Adrenal gland (tissue), 12 donors: ENCODE results near the gene SYNGAP1. TPM values are rescaled to one million over a fixed set of nuclear protein-coding genes. Genes with fewer than 3 reads are reported as not detected.
"Not testable (repeated sequence)": the region's sequence is repeated elsewhere in the genome, so short reads cannot be mapped to it uniquely, and the experiment has no call there.

Experiments
- DNase-seq, 7 donors: peaks; one replicate each; pipeline ENCODE4 v3.0.0-alpha.2; 2019 to 2020
- H3K27ac ChIP-seq, 5 donors: fragments of 200-600 bp; sonication (generic) in 4 of 5; 1 replicate in 3 of 5; 2 replicates in 2 of 5; pipeline versions ENCODE4 v1.5.1 to v1.8.0; 2016 to 2020; ENCODE audit warnings: mild to moderate bottlenecking in 1 of 5
- H3K27me3 ChIP-seq: fragments of 200-600 bp; 2 replicates; pipeline ENCODE4 v1.8.0; 2021
- H3K36me3 ChIP-seq, 2 donors: fragments of 200-600 bp; replicated peaks in 1 of 2; 1 replicate in 1 of 2; 2 replicates in 1 of 2; pipeline versions ENCODE4 v1.5.1 to v1.8.0; 2018 to 2022
- H3K4me1 ChIP-seq, 2 donors: fragments of 200-600 bp; replicated peaks in 1 of 2; 1 replicate in 1 of 2; 2 replicates in 1 of 2; pipeline versions ENCODE4 v1.5.1 to v1.8.0; 2018 to 2021
- H3K4me3 ChIP-seq, 4 donors: fragments of 200-600 bp; sonication (generic) in 3 of 4; one replicate each; pipeline ENCODE4 v1.5.1; 2016 to 2018
- H3K9me3 ChIP-seq, 3 donors: fragments of 200-600 bp; sonication (generic) in 1 of 3; replicated peaks in 1 of 3; 1 replicate in 2 of 3; 2 replicates in 1 of 3; pipeline versions ENCODE4 v1.5.1 to v1.8.0; 2016 to 2021
- POLR2A ChIP-seq, 2 donors: fragments of 450-650 bp; IDR thresholded peaks; one replicate each; pipeline ENCODE4 v1.6.1; 2017; ENCODE audit warnings: antibody characterized with exemption in 2 of 2, mild to moderate bottlenecking in 2 of 2, moderate library complexity in 1 of 2
- WGBS, 4 donors: extraction: QIAGEN DNeasy Blood & Tissue Kit in 2 of 4; methylation state at CpG; one replicate each; pipeline versions ENCODE4 v1.1.5 to v1.1.7; 2013 to 2017; 5-methylcytosine and 5-hydroxymethylcytosine counted together
- intact Hi-C, 2 donors: fragments of 100-400 bp; cut with DNase I; formaldehyde crosslinking; loops; one replicate each; pipeline versions ENCODE4 v1.14.1 to v1.15.0; 2022 to 2023
- polyA plus RNA-seq, 3 donors: library from polyadenylated mRNA; stranded (reverse); fragments of 200-250 nt in 2 of 3; fragments of 350-450 nt in 1 of 3; fragmentation: Illumina TruSeq in 1 of 3; extraction: RNeasy Lipid Tissue Mini Kit (QIAGEN cat#74804) in 1 of 3; gene quantifications; one replicate each; pipeline ENCODE4 v1.2.3, GENCODE V29; 2013 to 2014
- total RNA-seq, 9 donors: library from RNA; depleted of rRNA in 4 of 9; stranded (reverse); fragments of >200 nt in 4 of 9; fragments of 120-200 nt in 1 of 9; fragmentation: NEBNext Ultra II Directional in 1 of 9; extraction: Animal tissue kit (Norgen Biotek cat#: 25700) in 1 of 9; gene quantifications; one replicate each; pipeline versions ENCODE4 v1.1.0 to v1.2.4, GENCODE V29; 2013 to 2023
- TF ChIP-seq, protein P1 (sequence below), 6 experiments: fragments of 450-650 bp in 4 of 6; fragments of 200-600 bp in 2 of 6; sonication (generic) in 1 of 6; IDR thresholded peaks; 1 replicate in 5 of 6; 2 replicates in 1 of 6; pipeline versions ENCODE4 v1.5.1 to v1.8.0; 2016 to 2021; ENCODE audit warnings: antibody characterized with exemption in 6 of 6, mild to moderate bottlenecking in 2 of 6, moderate library complexity in 1 of 6
- donor health status: healthy with polysubstance abuse.
- donor health status: Bipolar disorder and iron deficiency.
- donor health status: DM: yes; HTN: yes; CAD: no.
- donor health status: DM: no; HTN: no; CAD: no.
- donor health status: DM: no; HTN: no; CAD: no.
- donor health status: DM: yes; HTN: yes; CAD: no.

The SYNGAP1 gene
- total and polyA plus RNA-seq, 12 donors: 2.6 to 73.5 (median 8.7) TPM

DNA sequence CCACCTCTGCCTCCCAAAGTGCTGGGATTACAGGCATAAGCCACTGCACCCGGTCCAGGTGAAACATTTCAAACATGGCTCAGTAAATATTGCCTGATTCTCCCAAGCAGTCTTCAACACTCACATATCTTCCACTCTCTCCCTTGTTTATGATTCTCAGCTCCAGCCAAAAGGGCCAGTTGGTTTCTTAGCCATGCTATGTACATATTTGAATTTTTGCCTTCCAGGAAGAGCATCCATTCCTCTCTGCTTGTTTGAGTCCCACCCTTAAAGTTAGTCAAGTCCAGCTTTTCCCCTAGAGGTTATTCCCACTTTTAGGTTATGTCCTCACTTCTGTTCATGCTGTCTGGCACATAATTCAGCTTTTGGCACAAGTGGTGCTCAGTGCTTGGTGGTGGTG lies 22.3 kb upstream of the SYNGAP1 start:
- no peak overlapping the region for H3K4me3 ChIP-seq
- WGBS, 4 donors: 88 to 100% (median 93%) methylated on average over 1 of the region's 1 CpG
- TF ChIP-seq, protein P1, sequence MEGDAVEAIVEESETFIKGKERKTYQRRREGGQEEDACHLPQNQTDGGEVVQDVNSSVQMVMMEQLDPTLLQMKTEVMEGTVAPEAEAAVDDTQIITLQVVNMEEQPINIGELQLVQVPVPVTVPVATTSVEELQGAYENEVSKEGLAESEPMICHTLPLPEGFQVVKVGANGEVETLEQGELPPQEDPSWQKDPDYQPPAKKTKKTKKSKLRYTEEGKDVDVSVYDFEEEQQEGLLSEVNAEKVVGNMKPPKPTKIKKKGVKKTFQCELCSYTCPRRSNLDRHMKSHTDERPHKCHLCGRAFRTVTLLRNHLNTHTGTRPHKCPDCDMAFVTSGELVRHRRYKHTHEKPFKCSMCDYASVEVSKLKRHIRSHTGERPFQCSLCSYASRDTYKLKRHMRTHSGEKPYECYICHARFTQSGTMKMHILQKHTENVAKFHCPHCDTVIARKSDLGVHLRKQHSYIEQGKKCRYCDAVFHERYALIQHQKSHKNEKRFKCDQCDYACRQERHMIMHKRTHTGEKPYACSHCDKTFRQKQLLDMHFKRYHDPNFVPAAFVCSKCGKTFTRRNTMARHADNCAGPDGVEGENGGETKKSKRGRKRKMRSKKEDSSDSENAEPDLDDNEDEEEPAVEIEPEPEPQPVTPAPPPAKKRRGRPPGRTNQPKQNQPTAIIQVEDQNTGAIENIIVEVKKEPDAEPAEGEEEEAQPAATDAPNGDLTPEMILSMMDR (IDR thresholded peaks at IDR 0.05): no peak
- no peak for TF ChIP-seq POLR2A (IDR thresholded peaks at IDR 0.05)
- H3K27me3 ChIP-seq: no peaks in the 10 kb centered on the region
- no peaks in the 10 kb centered on the region for H3K36me3 ChIP-seq
- intact Hi-C loops: no loop called here
- no peaks in the 10 kb centered on the region for H3K9me3 ChIP-seq
- H3K4me1 ChIP-seq: no peaks in the 10 kb centered on the region
- H3K27ac ChIP-seq: no peak overlapping the region
- no peak for DNase-seq

DNA sequence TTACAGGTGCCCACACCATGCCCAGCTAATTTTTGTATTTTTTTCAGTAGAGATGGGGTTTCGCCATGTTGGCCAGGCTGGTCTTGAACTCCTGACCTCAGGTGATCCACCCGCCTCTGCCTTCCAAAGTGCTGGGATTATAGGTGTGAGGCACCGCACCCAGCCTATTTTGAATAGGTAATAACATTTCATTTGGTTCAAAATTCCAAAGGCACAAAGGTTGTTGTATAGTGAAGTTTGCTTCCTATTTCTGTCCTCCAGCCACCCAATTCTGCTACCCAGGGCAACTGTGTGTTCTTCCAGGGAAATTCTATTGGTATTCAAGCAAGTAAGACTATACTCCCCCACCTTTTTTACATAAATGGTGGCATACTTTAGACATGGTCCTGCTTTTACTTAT lies 21.3 kb upstream of the SYNGAP1 start:
- H3K27ac ChIP-seq, H3K27me3 ChIP-seq, H3K4me1 ChIP-seq, H3K4me3 ChIP-seq, intact Hi-C loops, H3K9me3 ChIP-seq, H3K36me3 ChIP-seq, DNase-seq: not testable (repeated sequence)
- 86 to 98% (median 95%) methylated on average over 3 of the region's 3 CpGs for WGBS, 4 donors

DNA sequence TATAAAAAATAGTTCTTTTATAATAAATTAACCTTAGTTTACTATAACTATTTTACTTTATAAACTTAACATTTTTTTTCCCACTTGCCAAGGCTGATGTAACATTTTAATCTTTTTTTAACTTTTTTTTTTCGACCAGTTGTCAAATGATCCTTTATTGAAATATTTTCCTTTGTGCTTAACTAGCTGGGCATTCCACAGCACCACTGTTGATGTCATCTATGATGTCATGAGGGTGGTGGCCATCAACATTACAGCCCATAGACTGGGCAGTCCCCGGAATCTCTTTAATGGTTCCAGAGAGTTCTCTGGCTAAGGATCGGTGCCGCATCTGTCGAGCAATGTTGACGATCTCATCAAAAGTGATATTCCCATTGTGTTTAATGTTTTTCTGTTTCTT lies 20.0 kb upstream of the SYNGAP1 start:
- 94 to 98% (median 96%) methylated on average over 6 of the region's 6 CpGs for WGBS, 4 donors

GRCh38 chr6:33404884-33405283 lies 15.0 kb upstream of the SYNGAP1 start:
- Histone ChIP-seq H3K36me3 (no peaks in the 10 kb centered on the region), H3K27ac (no peak overlapping the region), H3K27me3 (no peaks in the 10 kb centered on the region), H3K9me3 (no peaks in the 10 kb centered on the region), H3K4me3 (no peak overlapping the region), H3K4me1 (no peaks in the 10 kb centered on the region)
- no peak for DNase-seq
- TF ChIP-seq, protein P1 (IDR thresholded peaks at IDR 0.05): no peak
- no peak for TF ChIP-seq POLR2A (IDR thresholded peaks at IDR 0.05)
- intact Hi-C loops: no loop called here
- 91 to 95% (median 94%) methylated on average over 9 to 17 of the region's 17 CpGs for WGBS, 4 donors

More for the DNA sequence above, 20.0 kb upstream of the SYNGAP1 start:
- DNase-seq, H3K27ac ChIP-seq, H3K4me1 ChIP-seq, H3K4me3 ChIP-seq, H3K36me3 ChIP-seq, intact Hi-C loops, H3K27me3 ChIP-seq, H3K9me3 ChIP-seq: not testable (repeated sequence)

DNA sequence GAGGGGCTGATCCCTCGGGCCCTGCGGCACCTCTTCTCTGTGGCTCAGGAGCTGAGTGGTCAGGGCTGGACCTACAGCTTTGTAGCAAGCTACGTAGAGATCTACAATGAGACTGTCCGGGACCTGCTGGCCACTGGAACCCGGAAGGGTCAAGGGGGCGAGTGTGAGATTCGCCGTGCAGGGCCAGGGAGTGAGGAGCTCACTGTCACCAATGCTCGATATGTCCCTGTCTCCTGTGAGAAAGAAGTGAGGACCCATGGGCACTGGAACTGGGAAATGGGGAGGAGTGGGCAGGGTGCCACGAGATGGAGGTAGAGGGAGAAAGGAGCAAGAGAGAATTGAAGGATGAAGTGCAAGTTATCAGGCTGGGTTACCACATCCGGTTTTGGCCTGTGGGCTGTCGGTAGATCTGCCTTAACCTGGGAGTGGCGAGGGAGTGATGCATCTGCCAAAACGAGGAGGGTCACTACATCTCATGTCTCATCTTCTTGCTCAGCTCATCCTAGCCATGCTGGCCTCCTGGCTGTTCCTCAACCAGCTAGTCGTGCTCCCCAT lies 14.4 kb upstream of the SYNGAP1 start:
- H3K27me3 ChIP-seq: no peaks in the 10 kb centered on the region
- 92 to 95% (median 94%) methylated on average over 15 of the region's 15 CpGs for WGBS, 4 donors
- intact Hi-C loops: no loop called here

More for the DNA sequence above, 14.4 kb upstream of the SYNGAP1 start:
- H3K4me1 ChIP-seq: no peaks in the 10 kb centered on the region
- DNase-seq: no peak
- H3K36me3 ChIP-seq: no peaks in the 10 kb centered on the region
- no peaks in the 10 kb centered on the region for H3K9me3 ChIP-seq
- H3K27ac ChIP-seq: no peak overlapping the region
- TF ChIP-seq, protein P1 (IDR thresholded peaks at IDR 0.05): no peak
- TF ChIP-seq POLR2A (IDR thresholded peaks at IDR 0.05): no peak
- H3K4me3 ChIP-seq: no peak overlapping the region
